ENCODE measurements around the gene B4GALT2. TPM values are rescaled to one million over a fixed set of nuclear protein-coding genes. Genes with fewer than 3 reads are reported as not detected.

Gene B4GALT2
- total RNA-seq, 1 donor from 2014 or later: 62.6 TPM

GRCh38 chr1:43995984-43996732, 17.1 kb downstream of the B4GALT2 start:
- TF ChIP-seq CTCF (IDR thresholded peaks at IDR 0.05; ENCODE audit: insufficient read depth, low read length, poor library complexity, severe bottlenecking): no peak
- H3K4me3 ChIP-seq (ENCODE audit: low read depth, low read length): no peak overlapping the region
- no peaks in the 10 kb centered on the region for H3K36me3 ChIP-seq (ENCODE audit: control insufficient read depth, insufficient read depth, low read length)
- H3K27me3 ChIP-seq (ENCODE audit: control insufficient read depth, insufficient read depth, low read length): no peaks in the 10 kb centered on the region
- no peak for DNase-seq (ENCODE audit: low read depth)

- TF ChIP-seq CTCF (IDR thresholded peaks at IDR 0.05; ENCODE audit: insufficient read depth, low read length, poor library complexity, severe bottlenecking): no peak
- H3K36me3 ChIP-seq (ENCODE audit: control insufficient read depth, insufficient read depth, low read length): no peaks in the 10 kb centered on the region
- H3K4me3 ChIP-seq (ENCODE audit: low read depth, low read length): no peak overlapping the region
- no peaks in the 10 kb centered on the region for H3K27me3 ChIP-seq (ENCODE audit: control insufficient read depth, insufficient read depth, low read length)
- DNase-seq (ENCODE audit: low read depth): no peak
These were observed 17.7 kb downstream of the B4GALT2 start for GRCh38 chr1:43996733-43997115.

- H3K4me3 ChIP-seq (ENCODE audit: low read depth, low read length): no peak overlapping the region
- no peak for DNase-seq (ENCODE audit: low read depth)
- no peak for TF ChIP-seq CTCF (IDR thresholded peaks at IDR 0.05; ENCODE audit: insufficient read depth, low read length, poor library complexity, severe bottlenecking)
- H3K36me3 ChIP-seq (ENCODE audit: control insufficient read depth, insufficient read depth, low read length): no peaks in the 10 kb centered on the region
- H3K27me3 ChIP-seq (ENCODE audit: control insufficient read depth, insufficient read depth, low read length): no peaks in the 10 kb centered on the region
These were observed 18.4 kb downstream of the B4GALT2 start for GRCh38 chr1:43997295-43997999.

- Histone ChIP-seq H3K36me3 (ENCODE audit: control insufficient read depth, insufficient read depth, low read length) (no peaks in the 10 kb centered on the region), H3K4me3 (ENCODE audit: low read depth, low read length) (no peak overlapping the region), H3K27me3 (ENCODE audit: control insufficient read depth, insufficient read depth, low read length) (no peaks in the 10 kb centered on the region)
- no peak for TF ChIP-seq CTCF (IDR thresholded peaks at IDR 0.05; ENCODE audit: insufficient read depth, low read length, poor library complexity, severe bottlenecking)
- DNase-seq (ENCODE audit: low read depth): no peak
These were observed 19.0 kb downstream of the B4GALT2 start for GRCh38 chr1:43998000-43998378.

- H3K4me3 ChIP-seq (ENCODE audit: low read depth, low read length): no peak overlapping the region
- TF ChIP-seq CTCF (IDR thresholded peaks at IDR 0.05; ENCODE audit: insufficient read depth, low read length, poor library complexity, severe bottlenecking): no peak
- no peaks in the 10 kb centered on the region for H3K27me3 ChIP-seq (ENCODE audit: control insufficient read depth, insufficient read depth, low read length)
- H3K36me3 ChIP-seq (ENCODE audit: control insufficient read depth, insufficient read depth, low read length): no peaks in the 10 kb centered on the region
- DNase-seq (ENCODE audit: low read depth): no peak
These were observed 20.4 kb downstream of the B4GALT2 start for GRCh38 chr1:43999455-43999854.

Measured in kidney epithelial cell (primary cell).